Loucy (cell line): ENCODE results near the gene USP1.

Experiments used
- EZH2phosphoT487 ChIP-seq: fragments of 200-600 bp; IDR thresholded peaks from 2 replicates; pipeline ENCODE4 v1.6.1; 2018; ENCODE audit warnings: antibody characterized with exemption, mild to moderate bottlenecking, moderate library complexity, borderline replicate concordance
- TF ChIP-seq, protein P1 (sequence below): fragments of 200-600 bp; sonication (generic); conservative IDR thresholded peaks from 2 replicates; pipeline ENCODE4 v1.5.1; 2014; ENCODE audit warnings: mild to moderate bottlenecking, antibody characterized with exemption, low read length

DNA sequence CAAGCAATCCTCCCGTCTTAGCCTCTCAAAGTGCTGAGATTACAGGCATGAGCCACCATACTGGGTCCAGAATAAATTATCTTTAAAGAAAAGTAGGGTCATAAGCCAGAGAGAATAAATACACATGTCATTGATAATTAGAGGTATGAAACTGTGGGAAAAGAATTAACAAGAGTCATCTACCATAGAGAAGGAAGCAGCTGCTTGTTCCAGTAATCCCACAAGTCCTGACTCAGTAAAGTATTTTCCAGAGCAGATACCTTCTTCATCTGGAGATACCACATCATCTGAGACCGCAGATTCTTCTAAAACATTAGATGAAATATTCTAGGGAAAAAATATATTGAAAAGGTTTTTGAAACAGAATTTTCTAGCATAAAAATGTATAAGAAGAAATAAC is 55.7 kb downstream of the USP1 start:
- TF ChIP-seq, protein P1, sequence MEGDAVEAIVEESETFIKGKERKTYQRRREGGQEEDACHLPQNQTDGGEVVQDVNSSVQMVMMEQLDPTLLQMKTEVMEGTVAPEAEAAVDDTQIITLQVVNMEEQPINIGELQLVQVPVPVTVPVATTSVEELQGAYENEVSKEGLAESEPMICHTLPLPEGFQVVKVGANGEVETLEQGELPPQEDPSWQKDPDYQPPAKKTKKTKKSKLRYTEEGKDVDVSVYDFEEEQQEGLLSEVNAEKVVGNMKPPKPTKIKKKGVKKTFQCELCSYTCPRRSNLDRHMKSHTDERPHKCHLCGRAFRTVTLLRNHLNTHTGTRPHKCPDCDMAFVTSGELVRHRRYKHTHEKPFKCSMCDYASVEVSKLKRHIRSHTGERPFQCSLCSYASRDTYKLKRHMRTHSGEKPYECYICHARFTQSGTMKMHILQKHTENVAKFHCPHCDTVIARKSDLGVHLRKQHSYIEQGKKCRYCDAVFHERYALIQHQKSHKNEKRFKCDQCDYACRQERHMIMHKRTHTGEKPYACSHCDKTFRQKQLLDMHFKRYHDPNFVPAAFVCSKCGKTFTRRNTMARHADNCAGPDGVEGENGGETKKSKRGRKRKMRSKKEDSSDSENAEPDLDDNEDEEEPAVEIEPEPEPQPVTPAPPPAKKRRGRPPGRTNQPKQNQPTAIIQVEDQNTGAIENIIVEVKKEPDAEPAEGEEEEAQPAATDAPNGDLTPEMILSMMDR, result no peak
- TF ChIP-seq EZH2phosphoT487, result no peak
